ENCODE measurements around the gene CALN1. TPM values are rescaled to one million over a fixed set of nuclear protein-coding genes. Genes with fewer than 3 reads are reported as not detected.

Gene CALN1
- not detected in 2 replicates for total RNA-seq

GRCh38 chr7:72412121-72412618 lies at the start of gene CALN1:
CALN1 (minus strand) TSS chr7:72412338.

